Measurements from ENCODE around the gene METTL14.
"Not testable (repeated sequence)": the region's sequence is repeated elsewhere in the genome, so short reads cannot be mapped to it uniquely, and the experiment has no call there.

METTL14 gene

GRCh38 chr4:118684873-118685811 lies at the start of gene METTL14:
METTL14 (plus strand) TSS chr4:118685392; CDS start chr4:118685535, 143 bp downstream.
- DNase-seq (ENCODE audit: low read depth in 2 of 2): peak; percentile 68 to 77

DNA sequence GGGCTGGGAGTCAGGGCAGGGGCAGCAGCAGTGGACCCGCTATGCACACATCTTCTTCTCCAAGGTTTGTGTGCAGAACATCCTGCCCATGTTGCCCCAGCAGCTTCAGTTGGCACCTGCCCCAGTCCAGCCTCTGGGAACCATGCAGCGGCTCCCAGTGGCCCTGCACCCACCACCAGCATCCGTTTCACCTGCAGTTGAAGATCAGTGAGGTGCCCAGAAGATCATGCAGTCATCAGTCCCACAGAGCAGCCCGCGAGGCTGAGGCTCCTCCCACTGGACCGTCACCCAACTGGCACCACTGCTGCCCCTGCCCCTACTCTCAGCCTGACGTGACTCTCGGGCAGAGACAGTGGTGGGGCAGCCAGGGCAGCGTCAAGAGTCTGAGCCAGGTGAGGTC lies 49.1 kb upstream of the METTL14 start:
- not testable (repeated sequence) for DNase-seq (ENCODE audit: low read depth in 2 of 2)

DNA sequence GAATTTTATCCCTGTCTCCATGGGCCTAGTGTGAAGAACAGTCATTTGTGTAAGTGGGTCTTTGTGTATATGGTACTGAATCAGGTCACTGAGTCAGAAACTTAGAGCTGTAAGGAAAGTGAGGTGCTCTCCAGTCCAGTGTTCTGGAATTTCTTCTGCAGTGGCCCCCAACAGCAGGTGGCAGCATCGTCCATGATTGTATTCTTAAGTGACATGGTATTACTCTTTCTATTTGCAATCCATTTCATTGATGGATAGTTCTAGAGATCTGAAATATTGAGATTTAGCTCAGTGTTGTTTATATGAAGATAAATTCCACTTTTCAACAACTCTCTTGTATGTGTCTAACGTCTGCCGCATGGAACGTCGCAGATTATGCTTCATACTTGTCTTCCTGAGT lies 20.5 kb upstream of the METTL14 start:
- DNase-seq (ENCODE audit: low read depth in 2 of 2): not testable (repeated sequence)

DNA sequence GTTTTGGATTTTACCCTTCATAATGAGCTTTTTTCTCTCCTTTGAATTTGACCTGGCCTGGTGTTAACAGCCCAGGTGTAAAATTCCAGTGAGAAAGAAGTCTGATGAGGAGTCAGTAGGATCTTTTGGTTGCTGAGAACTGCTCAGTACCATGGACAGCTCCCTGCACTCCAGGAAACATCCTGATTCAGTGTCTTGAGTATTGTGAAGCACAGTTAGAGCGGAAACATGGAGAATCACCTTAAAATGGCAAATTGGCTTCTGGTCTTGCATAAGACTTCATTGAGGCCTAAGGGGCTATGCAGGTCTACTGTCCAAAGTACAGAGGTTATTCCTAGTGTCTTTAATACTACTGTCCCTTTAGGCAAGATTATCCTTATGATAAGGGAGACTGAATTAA lies 16.0 kb upstream of the METTL14 start:
- peak in 1 of 2 donors; percentile 4 for DNase-seq (ENCODE audit: low read depth in 2 of 2)

GRCh38 chr4:118670968-118671367 lies 14.2 kb upstream of the METTL14 start:
- DNase-seq (ENCODE audit: low read depth in 2 of 2): not testable (repeated sequence)

GRCh38 chr4:118676128-118676527 lies 9.1 kb upstream of the METTL14 start:
- no peak for DNase-seq (ENCODE audit: low read depth in 2 of 2)

GRCh38 chr4:118680808-118681207 lies 4.4 kb upstream of the METTL14 start:
- no peak for DNase-seq (ENCODE audit: low read depth in 2 of 2)

DNA sequence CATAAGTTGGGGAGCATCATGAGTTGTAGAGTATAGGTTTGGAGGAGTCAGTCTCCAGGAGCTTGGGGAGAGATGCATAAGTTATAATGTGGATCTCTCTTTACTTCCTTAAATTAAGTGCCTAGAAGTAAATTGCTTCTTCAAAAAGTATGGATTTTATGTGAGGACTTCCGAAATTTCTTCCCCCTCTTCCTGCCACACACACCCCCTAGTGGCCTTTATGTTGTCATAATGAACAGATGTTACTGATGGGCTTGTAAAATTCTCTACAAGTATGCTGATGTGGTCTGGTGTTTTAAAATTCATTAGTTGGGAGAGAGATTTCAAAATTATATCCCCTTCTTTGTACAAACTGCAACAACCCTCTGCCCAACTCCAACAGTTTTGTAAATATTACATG lies 2.3 kb upstream of the METTL14 start:
- no peak for DNase-seq (ENCODE audit: low read depth in 2 of 2)

DNA sequence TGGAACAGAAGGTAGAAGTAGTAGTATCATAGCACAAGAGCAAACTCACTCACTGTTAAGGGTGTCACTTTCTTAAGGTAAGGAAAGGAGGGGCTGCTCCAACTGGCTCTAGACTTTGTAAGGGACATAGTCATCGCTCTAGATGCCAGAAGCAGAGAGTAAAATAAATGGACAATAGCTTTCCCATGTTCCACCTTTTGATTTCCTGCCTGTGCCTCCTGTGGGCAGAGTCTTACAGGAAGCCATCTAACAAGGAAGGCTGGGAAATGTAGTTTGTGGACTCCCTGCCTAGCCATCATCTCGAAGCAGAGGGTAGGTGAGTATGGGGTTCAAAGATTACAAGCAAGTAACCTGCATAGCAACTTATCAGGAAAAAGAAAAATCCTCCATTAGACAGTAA lies 1.7 kb upstream of the METTL14 start:
- no peak for DNase-seq (ENCODE audit: low read depth in 2 of 2)

- DNase-seq (ENCODE audit: low read depth in 2 of 2): no peak
Measured at GRCh38 chr4:118703118-118703517, 17.9 kb downstream of the METTL14 start.

DNA sequence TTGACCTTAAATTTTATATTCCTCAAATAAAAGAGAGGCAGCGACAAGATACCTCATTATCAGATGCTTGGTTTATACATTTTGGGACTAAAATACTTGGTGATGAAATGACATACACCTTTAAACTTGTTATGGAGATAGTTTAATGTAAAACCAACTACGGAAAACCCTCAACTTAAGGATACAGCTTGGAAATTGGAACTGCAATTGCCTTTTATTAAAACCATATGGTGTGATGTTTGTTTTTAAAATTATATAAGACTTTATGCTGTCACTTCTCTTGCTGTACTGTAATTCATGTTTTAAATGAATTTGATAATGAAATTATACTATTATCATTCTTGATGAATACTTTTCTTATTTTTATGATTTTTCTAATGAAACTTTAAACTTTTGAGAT lies 25.9 kb downstream of the METTL14 start:
- DNase-seq (ENCODE audit: low read depth in 2 of 2): no peak

DNA sequence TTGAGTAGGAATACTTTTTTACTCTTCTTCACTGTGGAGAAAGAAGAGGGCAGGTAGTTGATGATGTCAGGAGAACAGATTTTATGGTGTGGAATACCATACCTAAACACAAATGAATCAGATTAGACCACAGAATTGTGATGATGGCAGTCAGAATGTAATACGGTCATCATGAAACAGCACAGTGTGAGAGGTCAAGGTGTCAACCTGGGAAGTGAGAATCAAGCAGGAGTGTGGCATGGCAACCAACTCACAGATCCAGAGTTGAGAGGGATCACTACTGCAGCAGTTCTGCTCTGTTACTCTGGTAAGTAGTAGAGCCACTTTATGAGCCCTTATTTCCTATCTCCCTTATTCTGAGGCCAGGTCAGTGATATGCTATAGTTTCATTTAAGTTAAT lies 27.7 kb downstream of the METTL14 start:
- no peak for DNase-seq (ENCODE audit: low read depth in 2 of 2)

DNA sequence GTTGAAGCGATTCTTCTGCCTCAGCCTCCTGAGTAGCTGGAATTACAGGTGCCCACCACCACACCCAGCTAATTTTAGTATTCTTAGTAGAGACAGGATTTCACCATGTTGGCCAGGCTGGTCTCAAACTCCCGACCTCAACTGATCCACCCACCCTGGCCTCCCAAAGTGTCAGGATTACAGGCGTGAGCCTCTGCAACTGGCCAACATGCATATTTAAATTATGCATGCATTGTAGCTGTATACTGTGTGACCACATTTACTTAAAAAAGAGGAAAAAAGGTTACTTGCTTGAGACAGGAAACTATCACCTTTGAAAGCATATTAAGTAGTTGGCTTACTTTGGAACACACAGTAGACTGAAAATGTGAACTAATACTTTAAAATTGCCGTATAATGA lies 29.5 kb downstream of the METTL14 start:
- no peak for DNase-seq (ENCODE audit: low read depth in 2 of 2)

- DNase-seq (ENCODE audit: low read depth in 2 of 2): no peak
Measured at GRCh38 chr4:118716304-118716703, 31.1 kb downstream of the METTL14 start.

DNA sequence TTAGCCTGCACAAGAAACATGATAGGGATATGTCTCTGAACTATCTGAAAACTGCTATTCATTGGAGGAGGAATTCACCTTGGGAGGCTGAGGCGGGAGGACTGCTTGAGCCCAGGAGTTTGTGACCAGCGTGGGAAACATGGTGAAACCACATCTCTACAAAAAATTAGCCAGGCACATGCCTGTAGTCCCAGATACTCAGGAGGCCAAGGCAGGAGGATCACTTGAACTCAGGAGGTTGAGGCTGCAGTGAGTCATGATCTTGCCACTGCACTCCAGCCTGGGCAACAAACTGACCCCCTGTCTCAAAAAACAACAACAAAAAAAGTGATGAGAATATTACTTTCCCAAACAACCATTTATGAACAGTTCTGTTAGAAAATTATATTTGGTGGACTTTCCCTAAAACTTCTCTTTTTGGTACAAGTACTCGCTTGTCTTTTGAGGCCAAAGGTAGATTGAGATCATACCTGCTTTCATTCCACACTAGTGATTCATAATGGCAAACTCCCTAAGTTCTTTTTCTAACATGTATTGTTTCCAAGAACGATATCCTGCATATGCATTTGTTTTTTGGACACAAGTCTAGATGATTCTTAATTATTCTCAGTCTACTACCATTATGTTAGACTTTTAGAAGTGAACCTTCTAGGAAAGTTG lies 33.4 kb downstream of the METTL14 start:
- no peak for DNase-seq (ENCODE audit: low read depth in 2 of 2)

DNA sequence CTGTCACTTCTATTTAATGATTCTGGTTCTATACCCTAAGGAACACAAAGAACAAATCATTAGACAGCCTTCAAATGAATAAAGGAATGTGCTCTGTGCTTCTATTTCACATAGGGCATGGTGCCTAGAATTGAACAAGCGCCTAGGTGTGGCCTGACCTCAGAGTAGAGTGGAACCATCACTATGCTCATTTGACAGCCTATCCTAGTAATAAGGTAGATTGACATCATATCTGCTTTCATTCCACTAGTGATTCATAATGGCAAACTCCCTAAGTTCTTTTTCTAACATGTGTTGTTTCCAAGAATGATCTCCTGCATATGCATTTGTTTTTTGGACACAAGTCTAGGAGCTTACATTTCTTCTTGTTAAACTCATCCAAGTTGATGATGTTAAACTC lies 36.6 kb downstream of the METTL14 start:
- DNase-seq (ENCODE audit: low read depth in 2 of 2): no peak

GRCh38 chr4:118723369-118723768 lies 38.2 kb downstream of the METTL14 start:
- no peak for DNase-seq (ENCODE audit: low read depth in 2 of 2)

DNA sequence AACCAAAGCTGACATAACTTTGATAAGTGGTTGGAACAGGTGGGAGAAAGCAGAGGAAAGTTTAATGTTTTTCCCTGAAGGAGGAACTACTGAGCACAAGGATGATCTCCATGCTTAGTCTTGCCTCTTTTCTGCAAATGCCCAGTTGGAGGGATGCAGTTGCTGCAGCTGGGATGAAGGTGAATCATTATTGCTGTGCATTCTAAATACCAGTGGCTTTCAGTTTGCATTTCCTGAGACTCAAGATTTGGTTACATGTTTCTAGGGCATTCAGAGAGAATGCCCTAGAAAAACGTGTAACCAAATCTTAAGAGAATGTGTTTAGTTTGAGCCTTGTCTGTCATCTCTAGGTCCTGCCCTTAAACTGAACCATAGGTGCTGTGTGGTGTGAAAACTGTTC lies 42.2 kb downstream of the METTL14 start:
- DNase-seq (ENCODE audit: low read depth in 2 of 2): no peak

GRCh38 chr4:118729287-118730286 lies 44.4 kb downstream of the METTL14 start:
- DNase-seq (ENCODE audit: low read depth in 2 of 2): no peak

- no peak for DNase-seq (ENCODE audit: low read depth in 2 of 2)
Measured at GRCh38 chr4:118730683-118731082, 45.5 kb downstream of the METTL14 start.

GRCh38 chr4:118732591-118733330 lies 47.6 kb downstream of the METTL14 start:
- no peak for DNase-seq (ENCODE audit: low read depth in 2 of 2)
